Ishikawa (cell line): ENCODE data around the gene TOP2A.

Experiments used
- CEBPB ChIP-seq: IDR thresholded peaks from 2 replicates; pipeline ENCODE4 v1.6.1; 2012
- CREB1 ChIP-seq: IDR thresholded peaks from 2 replicates; pipeline ENCODE4 v1.6.1; 2012; ENCODE audit warnings: low read depth
- EGR1 ChIP-seq: IDR thresholded peaks from 2 replicates; pipeline ENCODE4 v1.6.1; 2012
- EP300 ChIP-seq: IDR thresholded peaks from 2 replicates; pipeline ENCODE4 v1.6.1; 2012; ENCODE audit warnings: borderline replicate concordance
- FOXM1 ChIP-seq: IDR thresholded peaks from 2 replicates; pipeline ENCODE4 v1.6.1; 2012; ENCODE audit warnings: low read depth, borderline replicate concordance
- NFIC ChIP-seq: IDR thresholded peaks from 2 replicates; pipeline ENCODE4 v1.6.1; 2012
- RAD21 ChIP-seq: IDR thresholded peaks from 2 replicates; pipeline ENCODE4 v1.6.1; 2012; ENCODE audit warnings: low read depth
- TAF1 ChIP-seq: IDR thresholded peaks from 2 replicates; pipeline ENCODE4 v1.6.1; 2012; ENCODE audit warnings: low read depth, mild to moderate bottlenecking
- TCF12 ChIP-seq: IDR thresholded peaks from 2 replicates; pipeline ENCODE4 v1.6.1; 2012; ENCODE audit warnings: low read depth
- TEAD4 ChIP-seq: IDR thresholded peaks from 2 replicates; pipeline ENCODE4 v1.6.1; 2012
- YY1 ChIP-seq: IDR thresholded peaks from 2 replicates; pipeline ENCODE4 v1.6.1; 2012; ENCODE audit warnings: low read depth
- ZBTB7A ChIP-seq: IDR thresholded peaks from 2 replicates; pipeline ENCODE4 v1.6.1; 2012; ENCODE audit warnings: low read depth
- TF ChIP-seq, protein P1 (sequence below): IDR thresholded peaks from 2 replicates; pipeline ENCODE4 v1.6.1; 2012
- TF ChIP-seq, protein P2 (sequence below): IDR thresholded peaks from 2 replicates; pipeline ENCODE4 v1.6.1; 2012; ENCODE audit warnings: low read depth, mild to moderate bottlenecking
- TF ChIP-seq, protein P3 (sequence below): IDR thresholded peaks from 2 replicates; pipeline ENCODE4 v1.6.1; 2012

The TOP2A gene

DNA sequence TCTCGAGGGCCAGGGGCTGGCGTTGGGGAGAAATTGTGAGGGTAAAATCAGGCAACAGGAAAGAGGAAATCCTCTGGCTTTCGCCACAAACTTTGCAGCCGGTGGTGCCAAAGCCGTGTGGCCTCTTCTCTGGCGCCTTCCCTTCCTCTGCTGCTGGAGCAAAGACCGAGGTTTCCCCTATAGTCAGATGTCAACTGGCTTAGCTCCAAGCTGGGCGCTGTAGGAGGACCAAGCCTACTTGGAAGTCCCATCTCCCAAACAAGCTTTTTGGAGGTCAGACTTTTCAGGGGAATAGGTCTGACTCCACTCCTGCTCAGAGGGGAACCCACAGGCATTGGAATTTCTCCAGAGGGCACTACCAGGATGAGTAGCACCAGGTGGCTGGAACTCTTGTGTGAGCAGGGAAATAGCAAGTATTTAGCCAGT lies 30.5 kb upstream of the TOP2A start:
- TF ChIP-seq TAF1, result no peak
- TF ChIP-seq CEBPB, result no peak
- no peak for TF ChIP-seq ZBTB7A
- no peak for TF ChIP-seq TCF12
- TF ChIP-seq, protein P1, sequence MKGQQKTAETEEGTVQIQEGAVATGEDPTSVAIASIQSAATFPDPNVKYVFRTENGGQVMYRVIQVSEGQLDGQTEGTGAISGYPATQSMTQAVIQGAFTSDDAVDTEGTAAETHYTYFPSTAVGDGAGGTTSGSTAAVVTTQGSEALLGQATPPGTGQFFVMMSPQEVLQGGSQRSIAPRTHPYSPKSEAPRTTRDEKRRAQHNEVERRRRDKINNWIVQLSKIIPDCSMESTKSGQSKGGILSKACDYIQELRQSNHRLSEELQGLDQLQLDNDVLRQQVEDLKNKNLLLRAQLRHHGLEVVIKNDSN, result no peak

DNA sequence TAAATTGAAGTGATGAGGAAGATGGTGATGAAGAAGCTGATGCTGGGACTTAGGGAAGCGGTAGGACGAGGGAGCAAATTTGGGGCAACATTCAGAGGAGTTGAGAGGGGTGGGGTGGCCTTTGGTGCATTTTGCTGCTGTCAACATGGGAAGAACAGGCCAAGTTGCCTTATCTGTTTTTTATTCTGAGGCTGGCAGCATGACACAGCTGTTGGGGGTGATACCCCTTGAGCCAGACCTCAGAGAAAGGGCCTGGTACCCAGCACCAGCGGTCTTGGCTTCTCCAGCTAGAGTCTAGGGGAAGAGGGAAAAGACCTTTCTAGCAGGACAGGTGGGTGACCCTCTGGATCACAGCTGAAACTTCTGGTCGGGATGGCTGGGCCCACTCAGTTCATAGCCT lies 30.1 kb upstream of the TOP2A start:
- TF ChIP-seq, protein P2, sequence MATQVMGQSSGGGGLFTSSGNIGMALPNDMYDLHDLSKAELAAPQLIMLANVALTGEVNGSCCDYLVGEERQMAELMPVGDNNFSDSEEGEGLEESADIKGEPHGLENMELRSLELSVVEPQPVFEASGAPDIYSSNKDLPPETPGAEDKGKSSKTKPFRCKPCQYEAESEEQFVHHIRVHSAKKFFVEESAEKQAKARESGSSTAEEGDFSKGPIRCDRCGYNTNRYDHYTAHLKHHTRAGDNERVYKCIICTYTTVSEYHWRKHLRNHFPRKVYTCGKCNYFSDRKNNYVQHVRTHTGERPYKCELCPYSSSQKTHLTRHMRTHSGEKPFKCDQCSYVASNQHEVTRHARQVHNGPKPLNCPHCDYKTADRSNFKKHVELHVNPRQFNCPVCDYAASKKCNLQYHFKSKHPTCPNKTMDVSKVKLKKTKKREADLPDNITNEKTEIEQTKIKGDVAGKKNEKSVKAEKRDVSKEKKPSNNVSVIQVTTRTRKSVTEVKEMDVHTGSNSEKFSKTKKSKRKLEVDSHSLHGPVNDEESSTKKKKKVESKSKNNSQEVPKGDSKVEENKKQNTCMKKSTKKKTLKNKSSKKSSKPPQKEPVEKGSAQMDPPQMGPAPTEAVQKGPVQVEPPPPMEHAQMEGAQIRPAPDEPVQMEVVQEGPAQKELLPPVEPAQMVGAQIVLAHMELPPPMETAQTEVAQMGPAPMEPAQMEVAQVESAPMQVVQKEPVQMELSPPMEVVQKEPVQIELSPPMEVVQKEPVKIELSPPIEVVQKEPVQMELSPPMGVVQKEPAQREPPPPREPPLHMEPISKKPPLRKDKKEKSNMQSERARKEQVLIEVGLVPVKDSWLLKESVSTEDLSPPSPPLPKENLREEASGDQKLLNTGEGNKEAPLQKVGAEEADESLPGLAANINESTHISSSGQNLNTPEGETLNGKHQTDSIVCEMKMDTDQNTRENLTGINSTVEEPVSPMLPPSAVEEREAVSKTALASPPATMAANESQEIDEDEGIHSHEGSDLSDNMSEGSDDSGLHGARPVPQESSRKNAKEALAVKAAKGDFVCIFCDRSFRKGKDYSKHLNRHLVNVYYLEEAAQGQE, result no peak
- TF ChIP-seq RAD21 (no peak), TCF12 (no peak)

DNA sequence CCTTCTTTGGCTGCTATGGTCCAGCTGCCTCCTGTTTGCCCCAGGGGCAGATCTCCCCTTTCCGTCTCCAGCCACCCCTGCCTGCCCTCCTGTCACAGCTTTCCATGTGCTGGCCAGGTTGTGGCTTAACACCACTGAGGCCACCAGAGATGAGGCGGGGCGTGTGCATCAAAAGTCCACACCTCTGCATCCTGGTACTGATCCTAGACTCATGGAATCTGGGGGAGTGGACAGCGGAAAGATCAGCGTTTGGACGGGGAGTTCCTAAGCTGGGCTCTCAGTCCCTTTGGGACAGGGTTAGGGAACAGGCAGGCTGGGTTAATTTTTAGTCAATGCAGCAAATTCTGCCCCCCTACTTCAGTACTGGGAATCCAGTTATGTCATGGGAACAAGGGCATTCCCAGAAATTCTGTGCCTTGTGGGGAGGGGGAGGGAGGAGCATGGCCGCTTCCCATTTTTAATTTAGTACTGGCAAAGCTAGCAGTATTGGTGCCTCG lies 29.5 kb upstream of the TOP2A start:
- TF ChIP-seq, protein P3, sequence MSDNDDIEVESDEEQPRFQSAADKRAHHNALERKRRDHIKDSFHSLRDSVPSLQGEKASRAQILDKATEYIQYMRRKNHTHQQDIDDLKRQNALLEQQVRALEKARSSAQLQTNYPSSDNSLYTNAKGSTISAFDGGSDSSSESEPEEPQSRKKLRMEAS, result no peak
- TF ChIP-seq, protein P2, result no peak
- TF ChIP-seq YY1, result no peak
- TF ChIP-seq CEBPB, result no peak
- TF ChIP-seq CREB1, result no peak
- TF ChIP-seq TEAD4, result no peak
- TF ChIP-seq TCF12, result no peak
- TF ChIP-seq ZBTB7A, result no peak
- no peak for TF ChIP-seq NFIC
- TF ChIP-seq EGR1, result no peak
- TF ChIP-seq TAF1, result no peak
- TF ChIP-seq EP300, result no peak
- TF ChIP-seq, protein P1, result no peak
- TF ChIP-seq RAD21, result no peak
- no peak for TF ChIP-seq FOXM1

DNA sequence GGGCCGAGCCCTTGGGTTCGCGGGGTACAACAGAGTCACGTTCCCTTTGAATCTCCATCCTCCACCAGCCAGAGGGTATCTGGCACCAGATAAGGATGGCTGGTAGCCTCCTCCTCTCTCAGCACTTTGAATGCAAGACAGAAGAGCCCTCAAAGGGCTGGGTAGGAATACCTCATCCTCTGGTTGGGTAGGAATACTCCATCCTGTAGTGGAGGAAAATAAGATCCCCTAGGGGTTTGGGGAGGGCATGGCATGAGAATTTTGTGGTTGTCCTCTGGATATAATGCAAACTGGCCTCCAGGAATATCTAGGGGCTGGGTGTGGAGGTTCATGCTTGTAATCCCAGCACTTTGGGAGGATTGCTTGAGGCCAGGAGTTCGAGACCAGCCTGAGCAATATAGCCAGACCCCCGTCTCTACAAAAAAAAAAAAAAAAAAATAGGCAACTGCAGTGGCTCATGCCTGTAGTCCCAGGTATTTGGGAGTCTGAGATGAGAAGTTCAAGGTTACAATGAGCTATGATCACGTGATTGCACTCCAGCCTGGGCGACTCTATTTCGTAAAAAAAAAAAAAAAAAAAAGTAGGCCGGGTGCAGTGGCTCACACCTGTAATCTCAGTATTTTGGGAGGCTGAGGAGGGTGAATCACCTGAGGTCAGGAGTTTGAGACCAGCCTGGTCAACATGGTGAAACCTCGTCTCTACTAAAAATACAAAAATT lies 28.2 kb upstream of the TOP2A start:
- TF ChIP-seq TCF12, result no peak
- TF ChIP-seq CEBPB, result no peak
- no peak for TF ChIP-seq NFIC
- no peak for TF ChIP-seq EGR1
- TF ChIP-seq YY1, result no peak
- TF ChIP-seq, protein P2, result no peak
- TF ChIP-seq RAD21, result no peak
- no peak for TF ChIP-seq CREB1
- TF ChIP-seq, protein P3, result no peak
- no peak for TF ChIP-seq TEAD4
- TF ChIP-seq TAF1, result no peak
